ENCODE data around the gene GAL3ST2.

The GAL3ST2 gene

GRCh38 chr2:241811952-241812729, 35.5 kb downstream of the GAL3ST2 start:
- DNase-seq, result no peak
- no peaks in the 10 kb centered on the region for H3K9me3 ChIP-seq
- peaks cover 22% of the 10 kb centered on the region for H3K4me1 ChIP-seq
- no peaks in the 10 kb centered on the region for H3K27me3 ChIP-seq
- no peak overlapping the region for H3K4me3 ChIP-seq (ENCODE audit: low read depth, low read length)
- no peaks in the 10 kb centered on the region for H3K36me3 ChIP-seq
- TF ChIP-seq CTCF (IDR thresholded peaks at IDR 0.05; ENCODE audit: low read depth, low read length), result no peak

DNA sequence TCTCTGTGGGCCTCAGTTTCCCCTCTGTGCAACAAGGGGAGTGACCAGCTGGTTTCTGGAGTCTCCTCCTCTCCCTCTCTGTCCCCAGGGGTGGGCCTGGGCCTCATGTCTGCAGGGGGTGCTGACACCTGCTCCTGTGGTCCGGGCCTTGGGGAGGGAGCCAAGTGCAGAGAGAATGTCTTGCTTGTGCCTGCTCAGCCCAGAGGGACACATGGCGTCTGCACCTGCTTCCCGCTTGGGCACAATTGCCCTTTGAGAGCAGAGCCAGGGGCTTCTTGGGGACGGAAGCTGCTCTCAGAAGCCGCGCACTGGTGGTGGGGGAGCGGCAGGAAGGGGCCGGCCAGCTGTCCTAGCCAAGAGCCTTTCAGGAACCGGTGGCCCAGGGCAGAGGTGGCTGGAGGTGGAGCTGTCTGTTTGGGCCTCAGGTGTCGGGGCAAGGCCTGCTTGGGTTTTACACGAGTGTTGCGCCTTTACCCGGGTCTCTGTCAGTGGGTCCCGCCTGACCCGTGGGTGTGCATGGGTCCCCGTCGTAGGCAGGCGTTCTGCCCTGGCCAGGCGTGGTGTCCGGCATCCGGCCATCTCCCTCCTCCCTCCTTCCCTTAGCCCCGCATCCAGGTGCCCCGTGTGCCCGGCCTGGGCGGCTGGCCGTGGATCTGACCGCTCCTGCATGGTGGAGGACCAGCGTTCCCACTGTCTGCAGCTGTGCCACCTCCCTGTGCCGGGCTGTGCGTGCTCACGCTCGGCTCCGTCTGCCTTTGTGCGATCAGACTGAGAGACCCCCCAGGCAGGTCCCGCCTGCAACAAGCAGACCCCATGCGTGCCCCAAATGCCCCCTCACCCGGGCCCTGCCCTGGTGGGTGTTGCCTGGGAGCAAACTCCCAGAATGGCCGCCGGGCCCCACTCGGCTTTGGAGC, 36.4 kb downstream of the GAL3ST2 start:
- peaks cover 22% of the 10 kb centered on the region for H3K4me1 ChIP-seq
- DNase-seq, result no peak
- H3K36me3 ChIP-seq, result no peaks in the 10 kb centered on the region
- H3K9me3 ChIP-seq, result no peaks in the 10 kb centered on the region
- TF ChIP-seq CTCF (IDR thresholded peaks at IDR 0.05; ENCODE audit: low read depth, low read length), result no peak
- H3K27me3 ChIP-seq, result no peaks in the 10 kb centered on the region
- H3K4me3 ChIP-seq (ENCODE audit: low read depth, low read length), result no peak overlapping the region

DNA sequence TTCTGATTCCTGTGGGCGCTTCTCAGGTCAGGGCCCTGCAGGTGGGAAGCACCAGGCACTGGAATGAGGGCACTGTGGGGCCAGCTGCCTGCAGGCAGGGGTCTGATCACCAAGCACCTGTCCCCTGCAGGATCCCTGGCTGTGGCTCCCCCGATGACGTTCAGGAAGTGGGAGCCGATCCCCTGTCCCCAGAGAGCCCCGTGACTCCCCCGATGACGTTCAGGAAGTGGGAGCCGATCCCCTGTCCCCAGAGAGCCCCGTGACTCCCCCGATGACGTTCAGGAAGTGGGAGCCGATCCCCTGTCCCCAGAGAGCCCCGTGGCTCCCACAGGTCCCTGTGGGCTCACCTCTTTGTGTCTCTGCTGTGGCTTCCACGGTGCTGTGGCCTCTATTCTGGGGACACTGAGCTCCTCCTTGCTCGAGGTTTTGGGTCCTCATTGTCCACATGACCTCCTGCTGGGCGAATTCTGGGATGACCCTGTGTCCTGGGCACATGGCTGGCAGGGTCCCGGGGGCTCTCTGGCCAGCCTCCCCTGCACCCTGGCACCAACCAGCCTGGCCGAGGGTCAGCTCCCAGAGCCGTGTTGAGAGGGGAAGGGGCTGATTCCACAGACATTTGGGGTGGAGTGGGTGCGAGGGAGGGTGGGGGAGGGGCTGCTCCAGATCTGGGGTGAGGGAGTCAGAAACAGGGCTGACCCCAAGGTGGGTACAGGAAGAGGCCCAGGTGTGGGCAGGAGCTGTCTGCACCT, 37.2 kb downstream of the GAL3ST2 start:
- Histone ChIP-seq H3K27me3 (no peaks in the 10 kb centered on the region), H3K4me1 (peaks cover 16% of the 10 kb centered on the region), H3K4me3 (ENCODE audit: low read depth, low read length) (no peak overlapping the region), H3K9me3 (no peaks in the 10 kb centered on the region), H3K36me3 (no peaks in the 10 kb centered on the region)
- no peak for DNase-seq
- TF ChIP-seq CTCF (IDR thresholded peaks at IDR 0.05; ENCODE audit: low read depth, low read length), result no peak

DNA sequence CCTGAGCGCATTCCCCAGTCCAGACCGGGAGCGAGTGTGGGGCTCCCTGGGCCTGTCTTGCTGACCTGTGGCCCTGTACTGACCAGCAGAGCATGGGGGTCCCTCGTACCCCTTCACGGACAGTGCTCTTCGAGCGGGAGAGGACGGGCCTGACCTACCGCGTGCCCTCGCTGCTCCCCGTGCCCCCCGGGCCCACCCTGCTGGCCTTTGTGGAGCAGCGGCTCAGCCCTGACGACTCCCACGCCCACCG, 37.7 kb downstream of the GAL3ST2 start:
- Histone ChIP-seq H3K4me3 (ENCODE audit: low read depth, low read length) (no peak overlapping the region), H3K9me3 (no peaks in the 10 kb centered on the region), H3K4me1 (peaks cover 11% of the 10 kb centered on the region), H3K36me3 (no peaks in the 10 kb centered on the region), H3K27me3 (no peaks in the 10 kb centered on the region)
- DNase-seq, result no peak
- no peak for TF ChIP-seq CTCF (IDR thresholded peaks at IDR 0.05; ENCODE audit: low read depth, low read length)

GRCh38 chr2:241814643-241815476, 38.2 kb downstream of the GAL3ST2 start:
- H3K4me1 ChIP-seq, result peaks cover 8% of the 10 kb centered on the region
- no peaks in the 10 kb centered on the region for H3K27me3 ChIP-seq
- H3K36me3 ChIP-seq, result no peaks in the 10 kb centered on the region
- DNase-seq, result no peak
- TF ChIP-seq CTCF (IDR thresholded peaks at IDR 0.05; ENCODE audit: low read depth, low read length), result no peak
- no peak overlapping the region for H3K4me3 ChIP-seq (ENCODE audit: low read depth, low read length)
- no peaks in the 10 kb centered on the region for H3K9me3 ChIP-seq
